Measurements from ENCODE around the gene STIM2. TPM values are rescaled to one million over a fixed set of nuclear protein-coding genes. Genes with fewer than 3 reads are reported as not detected.

Gene STIM2
- total RNA-seq, 1 donor from 2014 or later, result 51.0 TPM

- no peaks in the 10 kb centered on the region for H3K9me3 Mint-ChIP-seq
- no peaks in the 10 kb centered on the region for H3K36me3 Mint-ChIP-seq
- no peaks in the 10 kb centered on the region for H3K4me1 Mint-ChIP-seq
- no peaks in the 10 kb centered on the region for H3K27me3 Mint-ChIP-seq (ENCODE audit: low read depth)
- no peak for DNase-seq (ENCODE audit: low spot score in 2 of 2, unreplicated experiment in 2 of 2)
- H3K27ac Mint-ChIP-seq, result no peak overlapping the region
- TF ChIP-seq CTCF (IDR thresholded peaks at IDR 0.05; ENCODE audit: unreplicated experiment), result no peak
- no peak overlapping the region for H3K4me3 Mint-ChIP-seq
Observed at GRCh38 chr4:27068151-27068867, 207.7 kb downstream of the STIM2 start.
